SK-MEL-5 (cell line): ENCODE measurements around the gene AKAP10. TPM values are rescaled to one million over a fixed set of nuclear protein-coding genes. Genes with fewer than 3 reads are reported as not detected.

Source experiments
- small RNA-seq, 2 experiments: library from RNA; depleted of rRNA; stranded (forward); fragments of <200 nt; gene quantifications; one replicate each; pipeline ENCODE3, GENCODE V24; 2014
- total RNA-seq: library from RNA; depleted of rRNA; stranded (reverse); fragments of >200 nt; shearing (Covaris generic); gene quantifications from 2 replicates; pipeline ENCODE4 v1.2.3, GENCODE V29; 2014; rRNA removed

The AKAP10 gene
- total RNA-seq, 1 experiment from 2014 or later = 25.4 TPM

Small RNAs within 50 kb of the gene (small RNA-seq; reads per million reads assigned to genes)
- gene AC015726.2 = 0 reads per million in 2 experiments

Other genes with a start within 250 kb of the AKAP10 start
- gene ALDH3A1, start 229.5 kb downstream of the AKAP10 start, total RNA-seq = 0.63 TPM in 1 of 2 replicates, not detected in the other
- gene ULK2, start 109.9 kb downstream of the AKAP10 start, total RNA-seq = 6.5 and 7.6 TPM in 2 replicates
- gene SPECC1, start 31.5 kb upstream of the AKAP10 start, total RNA-seq = 9.6 and 12.5 TPM in 2 replicates